Measurements from ENCODE around the gene EXOC6B.

Gene EXOC6B

GRCh38 chr2:72148837-72149555 lies 676.8 kb downstream of the EXOC6B start:
- TF ChIP-seq ZFX (IDR thresholded peaks at IDR 0.05; ENCODE audit: borderline replicate concordance) (no peak), CTCF (IDR thresholded peaks at IDR 0.05) (no peak)
- no peak overlapping the region for H3K27ac ChIP-seq

GRCh38 chr2:72148003-72148836 lies 677.6 kb downstream of the EXOC6B start:
- no peak overlapping the region for H3K27ac ChIP-seq
- TF ChIP-seq ZFX (IDR thresholded peaks at IDR 0.05; ENCODE audit: borderline replicate concordance) (no peak), CTCF (IDR thresholded peaks at IDR 0.05) (no peak)

GRCh38 chr2:72147303-72147971 lies 678.4 kb downstream of the EXOC6B start, which contains the start of gene CYP26B1:
Gene CYP26B1 (minus strand): TSS chr2:72147862. CDS start chr2:72147834, 28 bp downstream.
- no peak within 1 kb of the TSS for H3K27ac ChIP-seq
- TF ChIP-seq ZFX (IDR thresholded peaks at IDR 0.05; ENCODE audit: borderline replicate concordance) (no peak), CTCF (IDR thresholded peaks at IDR 0.05) (no peak)

- TF ChIP-seq CTCF (IDR thresholded peaks at IDR 0.05) (no peak), ZFX (IDR thresholded peaks at IDR 0.05; ENCODE audit: borderline replicate concordance) (no peak)
- H3K27ac ChIP-seq, result no peak overlapping the region
Observed at GRCh38 chr2:72146347-72147302, 679.2 kb downstream of the EXOC6B start.

- TF ChIP-seq ZFX (IDR thresholded peaks at IDR 0.05; ENCODE audit: borderline replicate concordance) (no peak), CTCF (IDR thresholded peaks at IDR 0.05) (no peak)
- H3K27ac ChIP-seq, result no peak overlapping the region
Observed at GRCh38 chr2:72145658-72146329, 680.0 kb downstream of the EXOC6B start.

- TF ChIP-seq CTCF (IDR thresholded peaks at IDR 0.05) (no peak), ZFX (IDR thresholded peaks at IDR 0.05; ENCODE audit: borderline replicate concordance) (no peak)
- H3K27ac ChIP-seq, result no peak overlapping the region
Observed at GRCh38 chr2:72145289-72145657, 680.6 kb downstream of the EXOC6B start.
